ENCODE data around the gene HAS3. TPM values are rescaled to one million over a fixed set of nuclear protein-coding genes. Genes with fewer than 3 reads are reported as not detected.
"Not testable (repeated sequence)": the region's sequence is repeated elsewhere in the genome, so short reads cannot be mapped to it uniquely, and the experiment has no call there.

The HAS3 gene
- total RNA-seq, 2 donors from 2014 or later, result 5.1 to 19.9 TPM

DNA sequence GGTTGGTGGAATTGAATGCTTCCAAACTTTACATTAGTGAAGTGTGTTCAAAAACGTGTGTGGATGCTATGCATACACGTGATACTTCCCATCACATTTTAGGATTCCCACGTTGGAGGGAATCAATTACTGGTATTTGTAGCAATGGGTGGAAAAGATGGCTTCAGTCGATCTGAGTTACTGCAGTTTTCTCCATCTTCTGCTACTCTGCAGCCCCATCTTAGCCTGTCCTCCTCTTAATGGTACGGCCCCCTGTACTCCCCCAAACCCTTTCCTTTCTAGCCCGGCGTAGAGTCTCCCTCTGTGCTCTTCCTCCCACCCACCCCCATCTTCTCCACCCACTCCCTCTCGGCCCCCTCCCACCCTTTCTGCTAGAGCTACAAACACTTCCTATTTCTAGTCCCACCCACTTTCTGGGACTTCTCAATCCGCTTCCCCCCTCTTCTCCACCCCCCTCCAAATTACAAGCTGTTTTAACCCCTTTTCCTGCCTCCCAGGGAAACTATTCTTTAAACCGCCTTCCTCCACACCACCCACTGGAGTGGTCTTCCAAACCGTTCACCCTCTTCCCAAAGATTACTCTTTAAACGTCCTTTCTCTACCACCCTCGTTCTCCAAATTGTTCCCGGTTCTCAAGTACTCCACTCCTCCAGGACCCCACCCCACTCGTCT is 25.9 kb downstream of the HAS3 start:
- Histone ChIP-seq H3K9me3 (no peaks in the 10 kb centered on the region), H3K27me3 (no peaks in the 10 kb centered on the region), H3K36me3 (no peaks in the 10 kb centered on the region), H3K4me3 (peak overlapping the region; percentile 85), H3K9ac (ENCODE audit: low read depth in 2 of 2, low read length in 2 of 2) (peak overlapping the region; percentile 93 to 96), H3K27ac (peak overlapping the region; percentile 82), H3K4me1 (peaks cover 3% of the 10 kb centered on the region)
- intact Hi-C loops (cut with DNase I), result no loop called here
- TF ChIP-seq, protein P1, sequence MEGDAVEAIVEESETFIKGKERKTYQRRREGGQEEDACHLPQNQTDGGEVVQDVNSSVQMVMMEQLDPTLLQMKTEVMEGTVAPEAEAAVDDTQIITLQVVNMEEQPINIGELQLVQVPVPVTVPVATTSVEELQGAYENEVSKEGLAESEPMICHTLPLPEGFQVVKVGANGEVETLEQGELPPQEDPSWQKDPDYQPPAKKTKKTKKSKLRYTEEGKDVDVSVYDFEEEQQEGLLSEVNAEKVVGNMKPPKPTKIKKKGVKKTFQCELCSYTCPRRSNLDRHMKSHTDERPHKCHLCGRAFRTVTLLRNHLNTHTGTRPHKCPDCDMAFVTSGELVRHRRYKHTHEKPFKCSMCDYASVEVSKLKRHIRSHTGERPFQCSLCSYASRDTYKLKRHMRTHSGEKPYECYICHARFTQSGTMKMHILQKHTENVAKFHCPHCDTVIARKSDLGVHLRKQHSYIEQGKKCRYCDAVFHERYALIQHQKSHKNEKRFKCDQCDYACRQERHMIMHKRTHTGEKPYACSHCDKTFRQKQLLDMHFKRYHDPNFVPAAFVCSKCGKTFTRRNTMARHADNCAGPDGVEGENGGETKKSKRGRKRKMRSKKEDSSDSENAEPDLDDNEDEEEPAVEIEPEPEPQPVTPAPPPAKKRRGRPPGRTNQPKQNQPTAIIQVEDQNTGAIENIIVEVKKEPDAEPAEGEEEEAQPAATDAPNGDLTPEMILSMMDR (IDR thresholded peaks at IDR 0.05), result no peak
- peak; percentile 28 for DNase-seq

- Histone ChIP-seq H3K27ac (peak overlapping the region; percentile 82), H3K9ac (ENCODE audit: low read depth in 2 of 2, low read length in 2 of 2) (peak overlapping the region; percentile 93 to 96), H3K36me3 (no peaks in the 10 kb centered on the region), H3K27me3 (no peaks in the 10 kb centered on the region), H3K9me3 (no peaks in the 10 kb centered on the region), H3K4me3 (peak overlapping the region; percentile 85), H3K4me1 (peaks cover 3% of the 10 kb centered on the region)
- DNase-seq, result peak; percentile 80
- intact Hi-C loops (cut with DNase I), result no loop called here
- TF ChIP-seq, protein P1 (IDR thresholded peaks at IDR 0.05), result no peak
These were observed 26.5 kb downstream of the HAS3 start for GRCh38 chr16:69131839-69132423.

GRCh38 chr16:69132424-69133252 is 27.2 kb downstream of the HAS3 start, which contains the start of the genes CHTF8 and UTP4:
TSS of gene CHTF8 (minus strand) at chr16:69132588. CDS start at chr16:69121458, 11,130 bp downstream.
TSS of gene UTP4 (plus strand) at chr16:69132649. CDS start at chr16:69133460, 811 bp downstream.
- Histone ChIP-seq H3K9ac (ENCODE audit: low read depth in 2 of 2, low read length in 2 of 2) (peak within 1 kb of the TSS; percentile 93 to 96), H3K27ac (peak within 1 kb of the TSS; percentile 82), H3K9me3 (no peaks in the 10 kb centered on the region), H3K27me3 (no peaks in the 10 kb centered on the region), H3K36me3 (no peaks in the 10 kb centered on the region), H3K4me1 (peaks cover 3% of the 10 kb centered on the region), H3K4me3 (peak within 1 kb of the TSS; percentile 85)
- peak; percentile 89 for DNase-seq
- TF ChIP-seq, protein P1 (IDR thresholded peaks at IDR 0.05), result no peak
- intact Hi-C loops (cut with DNase I), result no loop called here

DNA sequence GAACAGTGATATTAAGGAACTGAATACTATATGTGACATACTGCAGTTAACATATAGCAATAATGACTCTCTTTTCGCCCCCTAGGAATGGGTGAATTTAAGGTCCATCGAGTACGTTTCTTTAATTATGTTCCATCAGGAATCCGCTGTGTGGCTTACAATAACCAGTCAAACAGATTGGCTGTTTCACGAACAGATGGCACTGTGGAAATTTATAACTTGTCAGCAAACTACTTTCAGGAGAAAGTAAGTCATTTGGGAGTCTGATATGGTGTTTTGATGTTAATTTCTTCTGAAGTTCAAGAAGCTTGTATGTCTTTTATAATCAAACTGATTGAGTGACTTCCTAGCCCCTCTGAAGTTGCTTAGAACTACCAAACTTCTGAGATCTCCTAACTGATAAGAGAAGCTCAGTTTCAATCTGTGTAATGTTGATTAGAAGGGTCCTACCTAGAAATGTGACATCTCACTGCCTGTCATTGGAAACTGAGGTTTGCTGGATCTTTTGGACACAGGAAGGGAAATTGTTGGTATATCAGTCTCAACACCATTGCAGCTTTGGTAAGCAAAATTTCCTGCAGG is 28.0 kb downstream of the HAS3 start:
- TF ChIP-seq, protein P1 (IDR thresholded peaks at IDR 0.05), result no peak
- no peaks in the 10 kb centered on the region for H3K9me3 ChIP-seq
- peak overlapping the region; percentile 79 to 86 for H3K9ac ChIP-seq (ENCODE audit: low read depth in 2 of 2, low read length in 2 of 2)
- no peaks in the 10 kb centered on the region for H3K36me3 ChIP-seq
- H3K4me3 ChIP-seq, result peak overlapping the region; percentile 85
- no peak for DNase-seq
- intact Hi-C loops (cut with DNase I), result no loop called here
- H3K4me1 ChIP-seq, result peaks cover 3% of the 10 kb centered on the region
- H3K27ac ChIP-seq, result peak overlapping the region; percentile 82
- no peaks in the 10 kb centered on the region for H3K27me3 ChIP-seq

DNA sequence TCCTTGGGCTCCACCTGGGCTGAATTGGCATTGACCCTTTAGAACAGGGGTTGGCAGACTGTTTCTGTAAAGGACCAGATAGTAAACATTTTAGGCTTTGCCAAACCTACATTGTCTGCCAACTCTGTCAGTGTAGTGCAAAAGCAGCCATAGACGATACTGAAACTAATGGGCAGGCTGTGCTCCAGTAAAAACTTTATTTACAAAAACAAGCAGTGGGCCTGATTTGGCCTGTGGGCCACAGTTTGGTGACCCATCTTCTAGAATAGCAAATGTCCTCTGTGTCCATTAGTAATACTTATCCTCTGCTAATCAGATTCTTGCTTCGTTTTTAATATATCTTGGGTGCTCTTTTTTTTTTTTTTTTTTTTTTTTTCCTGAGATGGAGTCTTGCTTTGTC is 33.2 kb downstream of the HAS3 start:
- no peak for DNase-seq
- H3K36me3 ChIP-seq, result no peaks in the 10 kb centered on the region
- no peaks in the 10 kb centered on the region for H3K27me3 ChIP-seq
- H3K9me3 ChIP-seq, result no peaks in the 10 kb centered on the region
- H3K27ac ChIP-seq, result no peak overlapping the region
- TF ChIP-seq, protein P1 (IDR thresholded peaks at IDR 0.05), result no peak
- no peak overlapping the region for H3K4me3 ChIP-seq
- no peaks in the 10 kb centered on the region for H3K4me1 ChIP-seq
- no peak overlapping the region for H3K9ac ChIP-seq (ENCODE audit: low read depth in 2 of 2, low read length in 2 of 2)
- intact Hi-C loops (cut with DNase I), result no loop called here

DNA sequence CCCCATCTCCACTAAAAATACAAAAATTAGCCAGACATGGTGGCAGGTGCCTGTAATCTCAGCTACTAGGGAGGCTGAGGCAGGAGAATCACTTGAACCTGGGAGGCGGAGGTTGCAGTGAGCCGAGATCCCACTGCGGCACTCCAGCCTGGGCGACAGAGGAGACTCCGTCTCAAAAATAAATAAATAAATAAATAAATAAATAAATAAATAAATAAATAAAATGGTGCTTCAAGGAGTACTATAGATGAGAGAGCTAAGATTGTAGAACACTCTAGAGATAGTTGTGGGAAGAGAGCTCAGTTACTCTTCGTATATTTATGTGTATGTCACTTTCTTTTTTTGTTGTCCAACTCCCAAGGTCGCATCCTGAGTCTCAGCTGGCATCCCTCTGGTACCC is 34.0 kb downstream of the HAS3 start:
- H3K9me3 ChIP-seq; H3K9ac ChIP-seq (ENCODE audit: low read depth in 2 of 2, low read length in 2 of 2); H3K4me3 ChIP-seq; H3K4me1 ChIP-seq; H3K27me3 ChIP-seq; intact Hi-C loops (cut with DNase I); H3K36me3 ChIP-seq; H3K27ac ChIP-seq; DNase-seq: not testable (repeated sequence)

Data from colonic mucosa (tissue), 4 donors.